Loucy (cell line): ENCODE data around the gene TMEM178A.

Source experiments
- H2AFZ ChIP-seq: fragments of 200-600 bp; sonication (generic); 2 replicates; pipeline ENCODE4 v1.6.0; 2016; ENCODE audit warnings: antibody characterized with exemption, mild to moderate bottlenecking, low read length, moderate library complexity
- H3F3A ChIP-seq: fragments of 200-600 bp; 2 replicates; pipeline ENCODE4 v1.6.0; 2016; ENCODE audit warnings: antibody characterized with exemption, low read depth, mild to moderate bottlenecking
- H3K27me3 ChIP-seq: fragments of 200-600 bp; sonication (generic); 2 replicates; pipeline ENCODE4 v1.6.1; 2014; ENCODE audit warnings: low read length, mild to moderate bottlenecking; ENCODE audit not compliant: insufficient read depth, poor library complexity, severe bottlenecking
- H3K36me3 ChIP-seq: fragments of 200-600 bp; sonication (generic); 2 replicates; pipeline ENCODE4 v1.6.1; 2016; ENCODE audit warnings: low read length; ENCODE audit not compliant: insufficient read depth
- H3K4me1 ChIP-seq: fragments of 200-600 bp; sonication (generic); 2 replicates; pipeline ENCODE4 v1.5.1; 2014; ENCODE audit warnings: low read length, mild to moderate bottlenecking; ENCODE audit not compliant: insufficient read depth, poor library complexity, severe bottlenecking
- H3K4me2 ChIP-seq: fragments of 200-600 bp; sonication (generic); 2 replicates; pipeline ENCODE4 v1.6.0; 2014; ENCODE audit warnings: antibody characterized with exemption, low read length, low read depth, mild to moderate bottlenecking; ENCODE audit not compliant: poor library complexity, severe bottlenecking
- H3K4me3 ChIP-seq: fragments of 200-600 bp; sonication (generic); 2 replicates; pipeline ENCODE4 v1.5.1; 2014; ENCODE audit warnings: low read length, mild to moderate bottlenecking, mixed read lengths; ENCODE audit not compliant: poor library complexity, severe bottlenecking
- H3K79me2 ChIP-seq: fragments of 200-600 bp; sonication (generic); 2 replicates; pipeline ENCODE4 v1.6.1; 2014; ENCODE audit warnings: low read length; ENCODE audit not compliant: insufficient read depth
- H3K9ac ChIP-seq: fragments of 200-600 bp; sonication (generic); 2 replicates; pipeline ENCODE4 v1.6.0; 2014; ENCODE audit warnings: mild to moderate bottlenecking, low read depth, low read length, moderate library complexity; ENCODE audit not compliant: poor library complexity, severe bottlenecking
- H3K9me2 ChIP-seq: fragments of 200-600 bp; sonication (generic); replicated peaks from 2 replicates; pipeline ENCODE4 v1.6.1; 2016; ENCODE audit warnings: low read depth, low read length, mixed read lengths
- H3K9me3 ChIP-seq: fragments of 200-600 bp; sonication (generic); 2 replicates; pipeline ENCODE4 v1.6.1; 2014; ENCODE audit warnings: mild to moderate bottlenecking, antibody characterized with exemption, low read length, low read depth; ENCODE audit not compliant: insufficient read depth
- H4K20me1 ChIP-seq: fragments of 200-600 bp; sonication (generic); 2 replicates; pipeline ENCODE4 v1.6.0; 2014; ENCODE audit warnings: antibody characterized with exemption, low read length, mild to moderate bottlenecking; ENCODE audit not compliant: insufficient read depth, poor library complexity, severe bottlenecking
- EZH2phosphoT487 ChIP-seq: fragments of 200-600 bp; IDR thresholded peaks from 2 replicates; pipeline ENCODE4 v1.6.1; 2018; ENCODE audit warnings: antibody characterized with exemption, mild to moderate bottlenecking, moderate library complexity, borderline replicate concordance
- TF ChIP-seq, protein P1 (sequence below): fragments of 200-600 bp; sonication (generic); conservative IDR thresholded peaks from 2 replicates; pipeline ENCODE4 v1.5.1; 2014; ENCODE audit warnings: mild to moderate bottlenecking, antibody characterized with exemption, low read length

TMEM178A gene

DNA sequence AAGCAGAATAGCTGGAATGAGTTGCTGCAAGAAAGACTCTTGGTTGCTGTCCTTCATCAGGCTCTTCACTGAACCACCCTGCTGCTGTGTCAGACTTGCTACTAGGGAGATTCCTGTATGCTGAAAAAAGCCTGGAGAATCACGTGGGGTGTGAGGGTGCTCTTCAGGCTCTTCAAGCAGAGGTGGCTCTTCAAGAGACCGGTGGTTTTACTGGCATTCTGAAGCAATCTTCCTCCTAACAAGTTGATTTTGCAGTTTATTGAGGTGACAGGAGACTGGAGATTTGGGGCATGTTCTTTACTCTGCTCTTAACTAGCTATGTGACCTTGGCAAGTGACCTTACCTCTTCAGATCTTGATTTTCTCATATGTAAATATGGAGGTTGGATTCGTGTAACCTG lies 14.1 kb downstream of the TMEM178A start:
- H3F3A ChIP-seq = no peaks in the 10 kb centered on the region
- no peaks in the 10 kb centered on the region for H3K27me3 ChIP-seq
- H3K9me2 ChIP-seq = no peaks in the 10 kb centered on the region
- no peak overlapping the region for H3K4me2 ChIP-seq
- H2AFZ ChIP-seq = no peak overlapping the region
- H3K9ac ChIP-seq = no peak overlapping the region
- H3K79me2 ChIP-seq = no peaks in the 10 kb centered on the region
- H3K4me1 ChIP-seq = no peaks in the 10 kb centered on the region
- H3K4me3 ChIP-seq = no peak overlapping the region
- H4K20me1 ChIP-seq = no peaks in the 10 kb centered on the region
- TF ChIP-seq, protein P1, sequence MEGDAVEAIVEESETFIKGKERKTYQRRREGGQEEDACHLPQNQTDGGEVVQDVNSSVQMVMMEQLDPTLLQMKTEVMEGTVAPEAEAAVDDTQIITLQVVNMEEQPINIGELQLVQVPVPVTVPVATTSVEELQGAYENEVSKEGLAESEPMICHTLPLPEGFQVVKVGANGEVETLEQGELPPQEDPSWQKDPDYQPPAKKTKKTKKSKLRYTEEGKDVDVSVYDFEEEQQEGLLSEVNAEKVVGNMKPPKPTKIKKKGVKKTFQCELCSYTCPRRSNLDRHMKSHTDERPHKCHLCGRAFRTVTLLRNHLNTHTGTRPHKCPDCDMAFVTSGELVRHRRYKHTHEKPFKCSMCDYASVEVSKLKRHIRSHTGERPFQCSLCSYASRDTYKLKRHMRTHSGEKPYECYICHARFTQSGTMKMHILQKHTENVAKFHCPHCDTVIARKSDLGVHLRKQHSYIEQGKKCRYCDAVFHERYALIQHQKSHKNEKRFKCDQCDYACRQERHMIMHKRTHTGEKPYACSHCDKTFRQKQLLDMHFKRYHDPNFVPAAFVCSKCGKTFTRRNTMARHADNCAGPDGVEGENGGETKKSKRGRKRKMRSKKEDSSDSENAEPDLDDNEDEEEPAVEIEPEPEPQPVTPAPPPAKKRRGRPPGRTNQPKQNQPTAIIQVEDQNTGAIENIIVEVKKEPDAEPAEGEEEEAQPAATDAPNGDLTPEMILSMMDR = no peak
- no peak for TF ChIP-seq EZH2phosphoT487
- H3K36me3 ChIP-seq = no peaks in the 10 kb centered on the region
- no peaks in the 10 kb centered on the region for H3K9me3 ChIP-seq

DNA sequence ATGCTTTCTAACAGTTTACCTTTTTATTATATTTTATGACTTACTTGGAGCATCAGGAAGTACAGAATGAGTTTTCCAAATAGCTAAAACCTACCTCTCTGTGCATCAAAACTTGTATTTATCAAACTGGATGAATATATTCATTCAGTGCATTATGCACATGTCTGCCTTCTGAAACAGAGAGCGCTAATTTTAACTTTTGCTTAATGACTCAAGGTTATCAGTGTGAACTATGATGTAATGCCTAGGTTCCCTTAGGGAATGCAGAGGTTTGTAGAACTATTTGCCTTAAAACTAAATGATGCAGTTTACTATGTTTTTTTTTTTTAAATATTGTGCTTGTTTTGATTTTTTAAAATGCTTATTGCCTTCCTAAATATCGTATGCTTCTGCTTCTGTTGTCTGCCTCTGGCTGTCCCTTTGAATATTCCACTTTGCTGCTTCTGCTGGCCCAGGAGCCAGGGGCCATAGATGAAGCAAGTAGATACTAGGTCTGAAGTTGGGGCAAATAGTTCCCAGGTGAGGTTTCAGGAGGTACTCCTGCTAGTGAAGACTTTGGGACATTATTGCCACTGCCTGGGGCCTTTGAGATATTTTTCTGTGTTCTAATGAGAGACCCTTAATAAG lies 16.5 kb downstream of the TMEM178A start:
- Histone ChIP-seq H3K36me3 (no peaks in the 10 kb centered on the region), H3K9me3 (no peaks in the 10 kb centered on the region), H3K79me2 (no peaks in the 10 kb centered on the region), H3K9me2 (no peaks in the 10 kb centered on the region), H2AFZ (no peak overlapping the region), H3K9ac (no peak overlapping the region), H3K4me1 (peaks cover 6% of the 10 kb centered on the region), H4K20me1 (no peaks in the 10 kb centered on the region), H3K4me2 (no peak overlapping the region), H3K4me3 (no peak overlapping the region), H3K27me3 (no peaks in the 10 kb centered on the region), H3F3A (no peaks in the 10 kb centered on the region)
- no peak for TF ChIP-seq EZH2phosphoT487
- TF ChIP-seq, protein P1 = no peak

DNA sequence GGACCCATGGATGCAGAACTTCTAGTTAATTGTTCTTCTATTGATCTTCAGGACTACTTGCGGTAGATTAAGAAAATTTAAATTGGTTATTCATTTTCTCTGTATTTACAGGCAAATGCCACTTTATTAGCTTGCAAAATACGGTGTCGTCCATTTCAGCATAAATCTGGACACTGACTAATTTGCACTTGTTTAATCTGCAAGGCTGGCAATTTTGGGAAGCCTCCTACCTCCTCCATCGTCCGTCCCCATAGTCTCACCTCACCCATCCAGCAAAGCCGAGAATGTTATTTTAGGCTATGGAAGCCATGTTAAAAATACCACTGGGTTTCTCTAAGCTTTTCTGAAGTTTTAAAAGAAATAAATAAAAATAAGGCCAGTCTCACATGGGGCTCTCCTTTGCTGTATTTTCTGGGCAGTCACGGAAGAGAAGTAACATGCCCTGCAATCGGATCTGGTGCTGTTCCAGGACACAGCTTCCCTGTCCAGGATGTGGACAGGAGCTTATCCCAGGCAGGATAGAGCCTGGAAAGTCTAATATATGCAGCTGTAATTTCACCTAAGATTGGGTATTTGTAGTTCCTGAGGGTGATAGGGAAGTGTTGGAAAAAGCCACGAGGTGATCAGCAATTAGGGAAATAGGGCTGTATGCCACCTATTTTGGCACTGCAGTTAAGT lies 17.4 kb downstream of the TMEM178A start:
- H3K9me2 ChIP-seq = no peaks in the 10 kb centered on the region
- H3K9me3 ChIP-seq = no peaks in the 10 kb centered on the region
- no peak overlapping the region for H3K9ac ChIP-seq
- no peaks in the 10 kb centered on the region for H3K36me3 ChIP-seq
- no peaks in the 10 kb centered on the region for H3K79me2 ChIP-seq
- H3K4me3 ChIP-seq = no peak overlapping the region
- no peaks in the 10 kb centered on the region for H3F3A ChIP-seq
- H3K4me2 ChIP-seq = no peak overlapping the region
- H3K4me1 ChIP-seq = peaks cover 9% of the 10 kb centered on the region
- H3K27me3 ChIP-seq = no peaks in the 10 kb centered on the region
- H4K20me1 ChIP-seq = no peaks in the 10 kb centered on the region
- H2AFZ ChIP-seq = no peak overlapping the region
- TF ChIP-seq, protein P1 = no peak
- TF ChIP-seq EZH2phosphoT487 = no peak
